ENCODE results near the gene OR51G1.

GRCh38 chr11:4924239-4924638, at the start of gene OR51G1:
- TF ChIP-seq CTCF (IDR thresholded peaks at IDR 0.05; ENCODE audit: low read length) (no peak), EZH2 (optimal IDR thresholded peaks at IDR 0.05; ENCODE audit: low read depth, low read length) (no peak)
